Activated CD8-positive, alpha-beta T cell treated with anti-CD3 and anti-CD28 coated beads for 36 hours (primary cell): ENCODE results near the gene TMEM132D. TPM values are rescaled to one million over a fixed set of nuclear protein-coding genes. Genes with fewer than 3 reads are reported as not detected.

ENCODE experiments used
- ATAC-seq: fragments of 200-7000 bp; cut with Tn5 transposase; one replicate; pipeline ENCODE4 v1.10.0; 2021; ENCODE audit warnings: mild to moderate bottlenecking, moderate library complexity
- CTCF ChIA-PET: fragments of 350-600 bp; sonication (Branson Sonifier 250); formaldehyde crosslinking; loops from one replicate; lab custom pipeline; 2021; ENCODE audit warnings: antibody characterized with exemption; lab: Charles Lee
- POLR2A ChIA-PET: fragments of 350-600 bp; sonication (Branson Sonifier 250); formaldehyde crosslinking; loops from one replicate; lab custom pipeline; 2021; ENCODE audit warnings: antibody characterized with exemption; lab: Charles Lee
- DNase-seq: peaks from one replicate; pipeline ENCODE4 v3.0.0-alpha.2; 2020
- H3K27ac Mint-ChIP-seq: one replicate; pipeline ENCODE4 v1.8.0; 2021; ENCODE audit warnings: mild to moderate bottlenecking, mixed read lengths
- H3K27me3 Mint-ChIP-seq: one replicate; pipeline ENCODE4 v1.8.0; 2021; ENCODE audit warnings: mixed read lengths
- H3K36me3 Mint-ChIP-seq: one replicate; pipeline ENCODE4 v1.8.0; 2021; ENCODE audit warnings: low read depth, mixed read lengths
- H3K4me1 Mint-ChIP-seq: one replicate; pipeline ENCODE4 v1.8.0; 2021; ENCODE audit warnings: low read depth, mixed read lengths
- H3K4me3 Mint-ChIP-seq: one replicate; pipeline ENCODE4 v1.8.0; 2021; ENCODE audit warnings: mild to moderate bottlenecking, moderate library complexity, mixed read lengths
- H3K9me3 Mint-ChIP-seq: one replicate; pipeline ENCODE4 v1.8.0; 2021; ENCODE audit warnings: mixed read lengths
- intact Hi-C: fragments of 100-400 bp; cut with micrococcal nuclease; formaldehyde crosslinking; loops from one replicate; pipeline ENCODE4 v1.10.0; 2022
- total RNA-seq, 2 experiments: library from RNA; stranded (reverse); gene quantifications; one replicate each; pipeline ENCODE4 v1.2.3, GENCODE V29; 2021
- TF ChIP-seq, protein P1 (sequence below): fragments of 200-600 bp; IDR thresholded peaks from one replicate; pipeline ENCODE4 v1.8.0; 2022; ENCODE audit warnings: antibody characterized with exemption, mild to moderate bottlenecking

Gene TMEM132D
- total RNA-seq, 2 experiments from 2014 or later: not detected

DNA sequence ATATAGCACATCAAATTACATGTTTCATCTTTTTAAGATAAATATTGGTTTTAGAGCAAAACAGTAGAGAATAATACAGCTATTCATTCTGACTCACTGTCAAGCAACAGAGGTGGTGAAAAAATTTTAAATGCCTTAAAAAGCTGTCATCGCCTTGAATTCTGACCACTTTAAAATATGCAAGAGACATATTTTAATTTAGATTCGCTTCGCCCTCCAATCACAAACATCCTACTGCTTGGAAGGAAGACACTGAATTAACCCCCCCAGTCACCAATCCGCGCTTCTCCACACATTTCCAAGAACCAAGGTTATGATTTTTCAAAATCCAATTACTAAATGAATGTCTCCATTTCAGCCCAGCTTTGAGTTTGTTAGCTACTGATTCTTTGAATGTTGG is 112.4 kb downstream of the TMEM132D start:
- ATAC-seq: no peak
- CTCF ChIA-PET: no interaction called here
- H3K9me3 Mint-ChIP-seq: no peaks in the 10 kb centered on the region
- H3K27ac Mint-ChIP-seq: no peak overlapping the region
- intact Hi-C loops: no loop called here
- no peak overlapping the region for H3K4me3 Mint-ChIP-seq
- H3K27me3 Mint-ChIP-seq: no peaks in the 10 kb centered on the region
- no peaks in the 10 kb centered on the region for H3K36me3 Mint-ChIP-seq
- H3K4me1 Mint-ChIP-seq: no peaks in the 10 kb centered on the region
- no peak for DNase-seq
- TF ChIP-seq, protein P1, sequence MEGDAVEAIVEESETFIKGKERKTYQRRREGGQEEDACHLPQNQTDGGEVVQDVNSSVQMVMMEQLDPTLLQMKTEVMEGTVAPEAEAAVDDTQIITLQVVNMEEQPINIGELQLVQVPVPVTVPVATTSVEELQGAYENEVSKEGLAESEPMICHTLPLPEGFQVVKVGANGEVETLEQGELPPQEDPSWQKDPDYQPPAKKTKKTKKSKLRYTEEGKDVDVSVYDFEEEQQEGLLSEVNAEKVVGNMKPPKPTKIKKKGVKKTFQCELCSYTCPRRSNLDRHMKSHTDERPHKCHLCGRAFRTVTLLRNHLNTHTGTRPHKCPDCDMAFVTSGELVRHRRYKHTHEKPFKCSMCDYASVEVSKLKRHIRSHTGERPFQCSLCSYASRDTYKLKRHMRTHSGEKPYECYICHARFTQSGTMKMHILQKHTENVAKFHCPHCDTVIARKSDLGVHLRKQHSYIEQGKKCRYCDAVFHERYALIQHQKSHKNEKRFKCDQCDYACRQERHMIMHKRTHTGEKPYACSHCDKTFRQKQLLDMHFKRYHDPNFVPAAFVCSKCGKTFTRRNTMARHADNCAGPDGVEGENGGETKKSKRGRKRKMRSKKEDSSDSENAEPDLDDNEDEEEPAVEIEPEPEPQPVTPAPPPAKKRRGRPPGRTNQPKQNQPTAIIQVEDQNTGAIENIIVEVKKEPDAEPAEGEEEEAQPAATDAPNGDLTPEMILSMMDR: no peak
- POLR2A ChIA-PET: no interaction called here

GRCh38 chr12:129790930-129791329 is 112.9 kb downstream of the TMEM132D start:
- Mint-ChIP-seq H3K36me3 (no peaks in the 10 kb centered on the region), H3K4me1 (no peaks in the 10 kb centered on the region), H3K9me3 (no peaks in the 10 kb centered on the region), H3K27ac (no peak overlapping the region), H3K4me3 (no peak overlapping the region), H3K27me3 (no peaks in the 10 kb centered on the region)
- CTCF ChIA-PET: no interaction called here
- POLR2A ChIA-PET: no interaction called here
- TF ChIP-seq, protein P1: no peak
- ATAC-seq (no peak), DNase-seq (no peak)
- intact Hi-C loops: no loop called here

- H3K9me3 Mint-ChIP-seq: no peaks in the 10 kb centered on the region
- no peaks in the 10 kb centered on the region for H3K27me3 Mint-ChIP-seq
- no peaks in the 10 kb centered on the region for H3K36me3 Mint-ChIP-seq
- TF ChIP-seq, protein P1: no peak
- ChIA-PET POLR2A (no interaction called here), CTCF (no interaction called here)
- ATAC-seq (no peak), DNase-seq (no peak)
- no peaks in the 10 kb centered on the region for H3K4me1 Mint-ChIP-seq
- H3K4me3 Mint-ChIP-seq: no peak overlapping the region
- H3K27ac Mint-ChIP-seq: no peak overlapping the region
- intact Hi-C loops: no loop called here
These were observed 113.5 kb downstream of the TMEM132D start for GRCh38 chr12:129790331-129790730.

GRCh38 chr12:129789921-129790320 is 113.9 kb downstream of the TMEM132D start:
- no peak overlapping the region for H3K27ac Mint-ChIP-seq
- no peaks in the 10 kb centered on the region for H3K4me1 Mint-ChIP-seq
- TF ChIP-seq, protein P1: no peak
- intact Hi-C loops: no loop called here
- H3K36me3 Mint-ChIP-seq: no peaks in the 10 kb centered on the region
- DNase-seq (no peak), ATAC-seq (no peak)
- CTCF ChIA-PET: no interaction called here
- H3K4me3 Mint-ChIP-seq: no peak overlapping the region
- POLR2A ChIA-PET: no interaction called here
- no peaks in the 10 kb centered on the region for H3K9me3 Mint-ChIP-seq
- H3K27me3 Mint-ChIP-seq: no peaks in the 10 kb centered on the region

DNA sequence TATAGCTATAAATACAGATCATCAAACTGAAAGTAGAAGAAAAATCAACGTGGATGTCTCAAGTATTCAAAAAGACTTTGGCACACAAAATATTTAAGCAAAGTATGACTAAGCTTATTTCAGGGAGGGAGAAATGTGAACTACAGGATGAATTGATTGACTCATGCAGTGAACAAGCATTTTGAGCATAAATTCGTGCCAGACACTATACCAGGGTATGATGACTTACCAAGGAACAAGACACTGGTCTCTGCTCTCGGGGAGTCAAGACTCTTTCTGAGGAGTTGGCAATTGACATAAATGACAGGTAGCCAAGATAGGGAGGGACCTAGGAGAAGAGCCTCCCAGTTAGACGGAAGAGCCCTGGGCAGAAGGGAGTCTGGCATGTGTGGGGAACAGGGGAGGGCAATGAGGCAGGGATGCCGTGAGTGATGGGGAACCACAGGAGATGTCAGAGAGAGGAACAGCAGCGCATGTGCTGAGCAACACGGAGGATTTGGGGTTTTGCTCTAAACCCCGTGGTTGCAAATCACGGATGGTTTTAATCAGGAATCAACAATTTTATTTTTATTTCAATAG is 115.2 kb downstream of the TMEM132D start:
- POLR2A ChIA-PET: no interaction called here
- ATAC-seq: no peak
- intact Hi-C loops: no loop called here
- Mint-ChIP-seq H3K4me1 (no peaks in the 10 kb centered on the region), H3K27ac (no peak overlapping the region), H3K36me3 (no peaks in the 10 kb centered on the region), H3K9me3 (no peaks in the 10 kb centered on the region), H3K4me3 (no peak overlapping the region), H3K27me3 (no peaks in the 10 kb centered on the region)
- DNase-seq: no peak
- TF ChIP-seq, protein P1: no peak
- CTCF ChIA-PET: no interaction called here
